HepG2 (cell line): ENCODE results near the gene SAMD14. TPM values are rescaled to one million over a fixed set of nuclear protein-coding genes. Genes with fewer than 3 reads are reported as not detected.
A peak's percentile ranks its signal among the peaks of the same experiment; 100 is the strongest.

Source experiments
- BCL3 ChIP-seq: sonication (generic); formaldehyde crosslinking; IDR thresholded peaks from 2 replicates; pipeline ENCODE4 v1.5.1; 2020; ENCODE audit warnings: mild to moderate bottlenecking, missing genetic modification reagents, moderate library complexity
- CHD4 ChIP-seq: fragments of 200-600 bp; sonication (generic); IDR thresholded peaks from 2 replicates; pipeline ENCODE4 v1.7.0; 2017; ENCODE audit warnings: mild to moderate bottlenecking, low read length, borderline replicate concordance
- KDM3A ChIP-seq: IDR thresholded peaks from 2 replicates; pipeline ENCODE4 v1.6.1; 2018; ENCODE audit warnings: low read depth, missing compliant biosample characterization
- KDM5B ChIP-seq: sonication (generic); formaldehyde crosslinking; IDR thresholded peaks from 2 replicates; pipeline ENCODE4 v1.4.0; 2020; ENCODE audit warnings: missing genetic modification reagents, mild to moderate bottlenecking, borderline replicate concordance
- KLF16 ChIP-seq, 2 experiments: sonication (generic) in 1 of 2; formaldehyde crosslinking in 1 of 2; IDR thresholded peaks; 2 replicates each; pipeline versions ENCODE4 v1.6.1 to v1.8.0; 2016 to 2023; ENCODE audit warnings: missing genetic modification reagents in 2 of 2, missing compliant biosample characterization in 1 of 2
- MBNL3 ChIP-seq: fragments of 250-450 bp; sonication (Bioruptor Pico); conservative IDR thresholded peaks from 2 replicates; pipeline ENCODE4 v1.8.0; 2022; ENCODE audit warnings: mild to moderate bottlenecking, inconsistent platforms
- POLR2A ChIP-seq, 2 experiments: IDR thresholded peaks; 2 replicates each; pipeline ENCODE4 v1.6.1; 2011; ENCODE audit warnings: low read depth in 2 of 2, low read length in 2 of 2, mild to moderate bottlenecking in 1 of 2, moderate library complexity in 1 of 2; ENCODE audit not compliant: insufficient read depth in 1 of 2
- RAD51 ChIP-seq: fragments of 450-650 bp; IDR thresholded peaks from 2 replicates; pipeline ENCODE4 v1.6.1; 2016; ENCODE audit warnings: borderline replicate concordance
- SIN3A ChIP-seq: IDR thresholded peaks from 2 replicates; pipeline ENCODE4 v1.6.1; 2011; ENCODE audit warnings: low read depth, mild to moderate bottlenecking, control low read depth, low read length, borderline replicate concordance
- SP4 ChIP-seq: sonication (generic); formaldehyde crosslinking; IDR thresholded peaks from 2 replicates; pipeline ENCODE4 v1.8.1; 2023; ENCODE audit warnings: mild to moderate bottlenecking, missing genetic modification reagents
- TAF1 ChIP-seq: sonication (generic); formaldehyde crosslinking; IDR thresholded peaks from 2 replicates; pipeline ENCODE4 v1.4.0; 2020; ENCODE audit warnings: missing genetic modification reagents
- TAF15 ChIP-seq: fragments of 200-400 bp; formaldehyde crosslinking; IDR thresholded peaks from one replicate; pipeline ENCODE4 v1.6.1; 2018; ENCODE audit warnings: mild to moderate bottlenecking, low read depth, low read length; ENCODE audit not compliant: poor library complexity, severe bottlenecking
- USF2 ChIP-seq, 2 experiments: sonication (generic) in 1 of 2; formaldehyde crosslinking in 1 of 2; IDR thresholded peaks; 2 replicates each; pipeline versions ENCODE4 v1.5.1 to v1.6.1; 2011 to 2020; ENCODE audit warnings: borderline replicate concordance in 1 of 2, low read depth in 1 of 2, low read length in 1 of 2, mild to moderate bottlenecking in 1 of 2, missing genetic modification reagents in 1 of 2, moderate library complexity in 1 of 2
- YEATS2 ChIP-seq: sonication (generic); formaldehyde crosslinking; IDR thresholded peaks from 2 replicates; pipeline ENCODE4 v1.4.0; 2020; ENCODE audit warnings: missing genetic modification reagents, borderline replicate concordance
- ZBTB20 ChIP-seq: sonication (generic); formaldehyde crosslinking; IDR thresholded peaks from 2 replicates; pipeline ENCODE4 v1.8.1; 2023; ENCODE audit warnings: missing genetic modification reagents, low read depth, mild to moderate bottlenecking, borderline replicate concordance
- ZBTB39 ChIP-seq: sonication (generic); formaldehyde crosslinking; IDR thresholded peaks from 2 replicates; pipeline ENCODE4 v1.5.0; 2020; ENCODE audit warnings: missing genetic modification reagents
- ZBTB43 ChIP-seq: sonication (generic); formaldehyde crosslinking; conservative IDR thresholded peaks from 2 replicates; pipeline ENCODE4 v1.4.0; 2020; ENCODE audit warnings: missing genetic modification reagents
- ZMAT3 ChIP-seq: sonication (generic); formaldehyde crosslinking; conservative IDR thresholded peaks from 2 replicates; pipeline ENCODE4 v1.7.0; 2021; ENCODE audit warnings: missing genetic modification reagents
- ZNF790 ChIP-seq: sonication (generic); formaldehyde crosslinking; IDR thresholded peaks from 2 replicates; pipeline ENCODE4 v1.8.0; 2022; ENCODE audit warnings: missing genetic modification reagents, mild to moderate bottlenecking, borderline replicate concordance
- ZSCAN22 ChIP-seq: sonication (generic); formaldehyde crosslinking; IDR thresholded peaks from 2 replicates; pipeline ENCODE4 v1.4.0; 2020; ENCODE audit warnings: mild to moderate bottlenecking, missing genetic modification reagents
- polyA plus RNA-seq, 8 experiments: library from polyadenylated mRNA; depleted of rRNA in 3 of 8; stranded (reverse) in 7 of 8; unstranded in 1 of 8; fragments of >200 nt; fragmentation: Illumina TruSeq in 4 of 8; extraction: Trizol in 4 of 8; gene quantifications; 2 replicates each; pipeline versions ENCODE4 v1.2.1 to v1.2.3, GENCODE V29; 2011 to 2016; ENCODE audit warnings: low read depth in 4 of 8, missing spikeins in 1 of 8, mixed read lengths in 1 of 8; ENCODE audit not compliant: insufficient read depth in 1 of 8
- total RNA-seq, 5 experiments: library from RNA; depleted of rRNA; stranded (reverse); fragments of >200 nt; fragmentation: Illumina TruSeq; extraction: Trizol; gene quantifications; 2 replicates each; pipeline ENCODE4 v1.2.3, GENCODE V29; 2016; ENCODE audit warnings: low read depth in 1 of 5

SAMD14 gene
- total and polyA plus RNA-seq, 2 of the 13 experiments (the other 11 are each of a cell fraction or from before 2014, with no cell fraction given): 0.07 to 0.22 TPM

GRCh38 chr17:50102164-50102991 is 27.6 kb downstream of the SAMD14 start (continued):
- TF ChIP-seq ZBTB39 (CRISPR knock-in tag) (0 out of 2 replicates have a peak, but pooled peaks have one; percentile 21), SIN3A (no peak), RAD51 (peak; percentile 91), BCL3 (0 out of 2 replicates have a peak, but pooled peaks have one; percentile 17), YEATS2 (CRISPR knock-in tag) (0 out of 2 replicates have a peak, but pooled peaks have one; percentile 21), USF2 (IDR thresholded peaks at IDR 0.05; ENCODE audit: low read depth, low read length) (peak; percentile 87), USF2 (CRISPR knock-in tag; IDR thresholded peaks at IDR 0.05; ENCODE audit: borderline replicate concordance) (peak; percentile 92; the same call in 1 of the 2 replicates), KDM5B (CRISPR knock-in tag) (peak; percentile 84; the same call in 1 of the 2 replicates), ZBTB43 (CRISPR knock-in tag) (peak; percentile 61; the same call in 1 of the 2 replicates), MBNL3 (no peak), KDM3A (CRISPR knock-in tag) (peak; percentile 52; the same call in 1 of the 2 replicates), ZNF790 (no peak), POLR2A (IDR thresholded peaks at IDR 0.05; ENCODE audit: insufficient read depth in 1 of 2, low read depth in 2 of 2, low read length in 2 of 2) (peak in 1 of 2 experiments; percentile 54; a peak in 1 of 4 replicates), TAF1 (CRISPR knock-in tag) (peak; percentile 38; the same call in 1 of the 2 replicates), ZMAT3 (CRISPR knock-in tag) (no peak), KLF16 (CRISPR knock-in tag; IDR thresholded peaks at IDR 0.05) (0 out of 4 replicates have a peak, but pooled peaks of 1 of the 2 experiments have one; percentile 50), CHD4 (peak; percentile 96), TAF15 (no peak), SP4 (CRISPR knock-in tag) (0 out of 2 replicates have a peak, but pooled peaks have one; percentile 50), ZSCAN22 (CRISPR knock-in tag) (no peak), ZBTB20 (CRISPR knock-in tag) (peak; percentile 50; the same call in 1 of the 2 replicates)
